ENCODE data around the gene PRPF40A. TPM values are rescaled to one million over a fixed set of nuclear protein-coding genes. Genes with fewer than 3 reads are reported as not detected.
A peak's percentile ranks its signal among the peaks of the same experiment; 100 is the strongest.
"Not testable (repeated sequence)": the region's sequence is repeated elsewhere in the genome, so short reads cannot be mapped to it uniquely, and the experiment has no call there.

PRPF40A gene
- 78.6 and 79.0 TPM in 2 replicates for total RNA-seq (2014; rRNA removed; shearing (Covaris generic))

DNA sequence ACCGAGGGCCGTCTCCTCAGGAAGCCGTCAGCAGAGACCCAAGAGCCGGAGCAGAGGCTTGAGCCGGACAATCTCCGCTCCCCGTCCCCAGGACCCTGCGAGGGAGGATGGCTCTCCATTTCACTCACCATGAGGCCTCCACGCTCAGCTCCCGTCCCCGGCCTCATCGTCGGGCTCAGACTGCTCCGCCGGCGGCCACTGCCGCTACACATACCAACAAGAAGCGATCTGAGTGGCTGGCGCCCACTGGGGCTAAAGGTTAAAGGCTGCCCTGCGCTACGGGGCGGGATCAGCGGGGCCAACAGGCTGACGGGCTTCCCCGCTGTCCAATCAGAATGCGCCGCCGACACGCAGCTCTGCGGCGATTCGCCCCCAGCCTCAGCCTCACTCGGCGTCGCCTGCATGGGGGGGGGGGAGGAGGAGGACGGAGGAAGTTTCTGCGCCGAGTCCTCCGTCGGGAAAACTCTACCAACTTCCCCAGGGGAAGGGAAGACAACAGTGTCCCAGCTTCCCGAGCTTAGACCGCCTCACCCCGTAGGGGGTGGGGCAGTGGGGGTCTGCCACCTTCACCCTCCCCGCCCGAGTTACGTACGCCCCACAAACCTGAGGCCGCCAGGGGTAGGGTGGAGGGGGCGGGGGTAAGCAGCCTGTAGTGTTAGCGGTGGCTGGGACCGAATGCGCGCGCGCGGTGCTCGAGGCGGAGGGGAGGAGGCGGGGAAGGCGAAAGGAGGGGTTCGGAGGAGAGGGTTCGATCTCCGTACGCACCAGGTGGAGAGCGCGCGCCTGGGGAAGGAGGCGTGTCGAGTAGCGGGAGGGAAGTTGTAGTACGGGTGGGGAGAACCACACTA is at the start of gene PRPF40A:
PRPF40A (minus strand) TSS at position 234 of the 848 bp plus-strand sequence; CDS start at position 212, 22 bp downstream.
- DNase-seq (ENCODE audit: low spot score), result peak; percentile 97

DNA sequence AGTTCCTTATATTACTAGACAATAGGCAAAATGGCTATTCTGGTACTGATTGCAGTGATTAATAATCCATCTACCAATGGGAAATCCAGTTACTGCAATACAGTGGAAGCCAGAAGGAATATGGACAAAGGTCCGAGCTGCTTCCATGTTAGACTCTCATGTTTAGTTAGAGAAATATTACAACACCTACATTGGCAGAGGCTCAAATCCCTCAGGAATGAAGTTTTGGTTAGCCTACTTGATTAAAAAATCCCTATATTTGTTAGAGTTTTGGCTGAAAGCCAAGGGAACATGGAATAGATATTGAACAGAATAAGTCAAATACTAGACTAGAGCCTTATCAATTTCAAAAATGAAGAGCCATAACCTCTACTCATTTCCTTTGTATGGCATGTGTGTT is 49.7 kb upstream of the PRPF40A start:
- peak; percentile 12 for DNase-seq (ENCODE audit: low spot score)

DNA sequence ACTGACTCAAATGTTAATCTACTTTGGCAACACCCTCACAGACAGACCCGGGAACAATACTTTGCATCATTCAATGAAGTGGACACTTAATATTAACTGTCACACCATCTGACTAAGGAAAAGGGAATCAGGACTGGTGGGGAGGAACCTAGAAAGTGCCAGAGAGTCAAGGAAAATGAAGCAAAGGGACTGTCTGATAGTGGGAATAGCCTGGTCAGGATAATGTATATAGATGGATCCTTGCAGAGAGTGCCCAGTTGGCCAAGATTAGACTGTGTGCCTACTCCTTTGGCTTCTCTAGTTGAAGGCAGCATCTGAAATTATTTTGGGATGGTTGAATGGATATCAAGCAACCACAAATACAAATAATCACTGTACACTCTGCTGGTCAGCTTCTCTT is 46.4 kb upstream of the PRPF40A start:
- no peak for DNase-seq (ENCODE audit: low spot score)

DNA sequence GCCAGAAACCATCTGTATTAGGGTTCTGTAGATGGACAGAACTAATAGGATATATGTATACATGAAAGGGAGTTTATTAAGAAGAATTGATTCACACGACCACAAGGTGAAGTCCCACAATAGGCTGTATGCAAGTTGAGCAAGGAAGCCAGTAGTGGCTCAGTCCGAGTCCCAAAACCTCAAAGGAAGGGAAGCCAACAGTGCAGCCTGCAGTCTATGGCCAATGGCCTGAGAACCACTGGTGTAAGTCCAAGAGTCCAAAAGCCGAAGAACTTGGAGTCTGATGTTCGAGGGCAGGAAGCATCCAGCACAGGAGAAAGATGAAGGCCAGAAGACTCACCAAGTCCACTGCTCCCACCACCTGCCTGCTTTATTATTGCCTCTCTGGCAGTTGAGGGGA is 45.9 kb upstream of the PRPF40A start:
- DNase-seq (ENCODE audit: low spot score), result not testable (repeated sequence)

DNA sequence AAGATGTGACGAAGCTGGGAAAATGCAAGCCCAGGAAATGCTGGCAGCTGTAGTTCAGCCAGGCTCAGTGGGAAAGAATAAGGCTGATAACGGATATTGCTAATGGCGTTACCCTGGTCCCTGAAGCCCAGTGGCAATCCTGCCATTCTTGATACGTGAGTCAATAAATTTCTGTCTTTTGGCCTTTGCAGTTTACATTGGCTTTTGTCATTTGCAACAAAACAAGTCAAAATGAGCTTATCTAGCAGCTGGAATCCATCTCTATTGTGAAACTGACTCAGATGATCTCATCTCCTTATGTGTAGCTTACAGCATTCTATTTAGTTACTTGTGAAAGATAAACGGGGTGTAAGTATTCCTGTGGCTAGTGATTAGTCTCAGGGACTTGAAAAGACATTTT is 44.9 kb upstream of the PRPF40A start:
- peak; percentile 26 for DNase-seq (ENCODE audit: low spot score)

DNA sequence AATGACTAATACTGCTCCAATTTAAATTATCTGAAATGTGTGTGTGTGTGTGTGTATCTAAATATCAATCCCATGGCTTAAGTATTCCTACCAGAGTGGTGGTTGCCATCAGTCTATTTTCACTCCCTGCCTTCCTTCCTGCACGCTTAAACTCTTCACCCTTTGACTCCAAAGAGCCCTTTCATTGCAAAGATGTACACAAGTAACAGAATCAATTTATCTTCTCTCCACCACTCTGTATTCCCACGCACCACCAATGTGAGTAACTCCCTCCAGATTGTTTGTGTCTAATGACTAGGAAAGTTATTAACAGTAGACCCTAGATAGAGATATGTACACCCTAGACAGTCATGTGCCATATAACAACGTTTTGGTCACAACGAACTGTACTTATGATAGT is 44.0 kb upstream of the PRPF40A start:
- no peak for DNase-seq (ENCODE audit: low spot score)

DNA sequence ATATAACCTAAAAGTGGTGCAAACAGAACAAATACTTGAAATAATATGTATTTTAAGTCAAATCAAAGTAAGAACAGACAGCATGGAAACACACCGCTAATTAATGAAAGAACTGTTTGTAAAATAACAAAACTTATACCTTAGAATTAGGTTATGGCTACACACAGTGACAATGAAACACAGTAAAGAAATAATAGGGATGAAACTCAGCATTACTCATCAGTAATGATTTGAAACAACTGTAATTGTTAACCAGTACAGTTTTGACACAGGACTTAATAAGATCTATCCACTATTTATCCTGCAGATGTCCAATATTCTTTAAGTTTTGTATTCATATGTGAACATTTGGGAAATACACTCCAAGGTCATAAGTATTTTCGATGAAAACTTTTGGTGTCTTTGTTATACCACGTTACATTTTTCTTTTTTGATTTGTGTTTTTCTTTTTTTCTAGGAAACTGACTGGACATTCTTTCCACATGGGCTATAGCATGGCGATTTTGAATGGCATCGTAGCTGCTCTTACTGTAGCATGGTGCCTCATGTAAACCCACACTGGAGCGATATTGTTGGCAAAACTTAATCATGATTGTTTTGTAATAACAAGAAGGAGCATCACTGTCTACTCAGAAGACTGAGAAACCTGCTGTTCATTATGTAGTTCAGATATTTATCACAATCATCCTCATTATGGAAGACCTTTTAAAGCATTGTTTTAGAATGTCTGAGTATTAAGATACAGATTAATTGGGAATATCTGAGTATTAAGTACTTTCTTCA is 42.2 kb upstream of the PRPF40A start:
- DNase-seq (ENCODE audit: low spot score), result no peak

DNA sequence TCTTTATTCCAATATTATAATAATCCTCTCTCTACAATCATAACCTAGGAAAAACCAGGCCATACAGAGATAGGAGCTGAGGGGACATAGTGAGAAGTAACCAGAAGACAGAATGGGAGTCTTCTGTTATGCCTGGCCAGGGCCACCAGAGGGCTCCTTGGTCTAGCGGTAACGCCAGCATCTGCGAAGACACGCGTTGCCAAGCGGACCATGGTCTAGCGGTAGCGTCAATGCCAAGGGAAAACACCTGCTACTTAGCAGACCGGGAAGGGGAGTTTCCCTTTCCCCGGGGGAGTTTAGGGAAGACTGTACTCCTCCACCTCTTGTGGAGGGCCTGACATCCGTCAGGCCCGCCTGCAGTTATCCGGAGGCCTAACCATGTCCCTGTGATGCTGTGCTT is 37.8 kb upstream of the PRPF40A start:
- DNase-seq (ENCODE audit: low spot score), result peak; percentile 6

DNA sequence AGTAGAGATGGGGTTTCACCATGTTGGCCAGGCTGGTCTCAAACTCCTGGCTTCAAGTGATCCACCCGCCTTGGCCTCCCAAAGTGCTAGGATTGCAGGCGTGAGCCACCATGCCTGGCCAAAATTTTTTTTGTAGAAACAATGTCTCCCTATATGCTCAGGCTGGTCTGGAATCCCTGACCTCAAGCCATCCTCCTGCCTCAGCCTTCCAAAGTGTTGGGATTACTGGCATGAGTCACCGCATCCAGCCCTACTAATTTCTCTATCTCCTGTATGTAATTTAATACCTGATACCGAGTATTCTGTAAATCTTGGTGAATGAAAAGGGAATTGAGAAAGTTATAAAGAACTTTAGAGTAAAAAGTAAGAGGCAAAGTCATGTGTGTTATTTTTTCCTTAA is 30.5 kb upstream of the PRPF40A start:
- DNase-seq (ENCODE audit: low spot score), result peak; percentile 18

DNA sequence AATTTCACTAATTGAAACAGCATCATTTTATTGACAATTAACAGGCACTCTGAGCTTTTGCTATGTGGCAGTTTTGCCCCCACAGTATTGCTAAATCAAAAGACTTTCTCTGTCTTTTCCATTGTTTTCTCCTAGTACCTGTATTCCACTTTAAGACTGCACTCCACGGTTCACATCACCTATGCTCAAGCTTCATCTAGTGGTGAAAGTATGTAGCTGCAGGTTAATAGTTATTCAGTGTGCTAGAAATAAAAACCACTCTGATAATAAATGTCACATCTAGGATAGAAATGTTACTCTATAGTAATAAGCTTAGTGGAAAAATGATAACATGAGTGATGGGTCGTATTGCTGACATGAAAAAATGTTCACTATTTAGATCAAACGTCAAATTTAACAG is 25.7 kb upstream of the PRPF40A start:
- DNase-seq (ENCODE audit: low spot score), result peak; percentile 11

DNA sequence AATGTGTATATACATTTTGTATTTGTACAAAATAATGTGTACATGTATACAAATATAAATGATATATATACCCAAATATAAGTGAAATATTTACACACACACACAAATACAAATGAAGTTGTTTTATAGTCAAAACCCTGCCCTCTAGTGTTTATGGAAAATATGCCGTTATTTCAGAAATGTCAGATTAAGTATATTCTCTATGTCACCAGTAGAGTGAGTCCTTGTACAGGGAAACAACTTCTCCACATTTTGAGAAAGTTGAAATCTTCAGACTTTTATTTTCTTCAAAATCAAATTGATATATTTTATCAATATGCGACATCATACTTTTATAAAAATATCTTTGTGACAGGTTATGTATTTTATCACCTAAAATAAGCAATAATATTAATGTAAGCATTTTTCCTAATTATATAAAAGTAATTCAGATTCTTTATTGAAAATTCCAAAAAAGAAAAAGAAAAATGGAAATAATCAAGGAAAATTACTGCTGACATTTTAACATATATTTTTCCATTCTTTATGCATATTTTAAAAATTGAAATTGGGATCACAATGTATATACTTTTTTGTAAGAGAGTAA is 23.6 kb upstream of the PRPF40A start:
- DNase-seq (ENCODE audit: low spot score), result peak; percentile 56

DNA sequence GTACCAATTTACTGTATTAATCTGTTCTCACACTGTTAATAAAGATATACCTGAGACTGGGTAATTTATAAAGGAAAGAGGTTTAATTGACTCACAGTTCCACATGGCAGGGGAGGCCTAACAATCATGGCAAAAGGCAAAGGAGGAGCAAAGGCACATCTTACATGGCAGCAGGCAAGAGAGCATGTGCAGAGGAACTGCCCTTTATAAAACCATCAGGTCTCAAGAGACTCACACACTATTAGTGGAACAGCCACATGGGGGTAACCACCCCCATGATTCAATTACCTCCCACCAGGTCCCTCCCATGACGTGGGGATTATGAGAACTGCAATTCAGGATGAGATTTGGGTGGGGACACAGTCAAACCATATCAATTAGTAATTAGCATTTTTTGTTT is 22.4 kb upstream of the PRPF40A start:
- not testable (repeated sequence) for DNase-seq (ENCODE audit: low spot score)

DNA sequence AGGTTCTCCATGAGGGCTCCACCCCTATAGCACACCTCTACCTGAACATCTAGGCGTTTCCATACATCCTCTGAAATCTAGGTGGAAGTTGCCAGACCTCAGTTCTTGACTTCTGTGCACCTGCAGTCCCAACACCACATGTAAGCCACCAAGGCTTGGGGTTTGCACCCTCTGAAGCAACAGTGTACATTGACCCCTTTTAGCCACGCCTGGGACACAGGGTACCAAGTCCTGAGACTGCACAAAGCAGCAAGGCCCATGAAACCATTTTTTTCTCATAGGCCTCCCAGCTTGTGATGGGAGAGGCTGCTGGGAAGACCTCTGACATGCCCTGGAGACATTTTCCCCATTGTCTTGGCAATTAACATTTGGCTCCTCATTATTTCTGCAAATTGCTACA is 21.2 kb upstream of the PRPF40A start:
- no peak for DNase-seq (ENCODE audit: low spot score)

DNA sequence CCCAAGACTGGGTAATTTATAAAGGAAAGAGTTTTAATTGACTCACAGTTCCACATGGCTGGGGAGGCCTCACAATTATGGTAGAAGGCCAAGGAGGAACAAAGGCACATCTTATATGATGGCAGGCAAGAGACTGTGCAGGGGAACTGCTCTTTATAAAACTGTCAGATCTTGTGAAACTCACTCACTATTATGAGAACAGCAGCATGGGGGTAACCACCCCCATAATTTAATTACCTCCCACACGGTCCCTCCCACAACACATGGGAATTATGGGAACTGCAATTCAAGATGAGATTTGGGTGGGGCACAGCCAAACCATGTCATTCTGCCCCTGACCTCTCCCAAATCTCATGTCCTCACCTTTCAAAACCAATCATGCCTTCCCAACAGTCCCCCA is 20.2 kb upstream of the PRPF40A start:
- DNase-seq (ENCODE audit: low spot score), result not testable (repeated sequence)

DNA sequence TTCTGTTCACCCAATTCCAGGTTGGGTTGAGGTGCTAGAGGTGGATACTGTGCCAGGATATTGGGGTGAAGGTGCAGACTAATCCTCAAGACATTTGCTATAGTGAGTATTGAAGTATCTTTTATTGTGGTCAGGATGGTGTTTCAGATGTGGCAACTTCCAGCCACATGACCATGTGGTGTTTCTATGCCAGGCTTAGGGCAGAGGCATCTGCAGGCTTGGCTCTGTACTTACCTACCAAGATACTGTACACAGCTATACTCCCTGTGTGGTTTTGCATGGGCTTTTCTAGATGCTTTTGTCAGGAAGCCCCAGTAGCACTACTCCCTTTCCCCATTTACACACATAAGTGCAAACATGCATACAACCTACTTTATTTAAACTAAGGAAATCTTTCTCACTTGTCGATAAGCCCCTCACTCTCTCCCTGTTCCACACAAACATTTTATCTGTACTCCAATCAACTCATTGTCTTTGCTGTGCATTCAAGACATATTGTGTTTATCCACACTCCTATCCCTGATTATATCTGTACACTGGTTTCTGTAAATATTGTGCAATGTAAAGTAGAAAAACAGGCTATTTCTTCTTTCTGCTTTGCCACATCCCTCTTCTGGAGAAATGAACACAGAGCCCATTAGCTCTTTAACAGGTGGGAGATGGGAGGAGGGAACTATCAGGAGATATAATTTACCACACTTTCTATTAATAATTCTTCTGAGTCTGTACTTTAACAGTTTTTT is 13.5 kb upstream of the PRPF40A start:
- peak; percentile 21 for DNase-seq (ENCODE audit: low spot score)

DNA sequence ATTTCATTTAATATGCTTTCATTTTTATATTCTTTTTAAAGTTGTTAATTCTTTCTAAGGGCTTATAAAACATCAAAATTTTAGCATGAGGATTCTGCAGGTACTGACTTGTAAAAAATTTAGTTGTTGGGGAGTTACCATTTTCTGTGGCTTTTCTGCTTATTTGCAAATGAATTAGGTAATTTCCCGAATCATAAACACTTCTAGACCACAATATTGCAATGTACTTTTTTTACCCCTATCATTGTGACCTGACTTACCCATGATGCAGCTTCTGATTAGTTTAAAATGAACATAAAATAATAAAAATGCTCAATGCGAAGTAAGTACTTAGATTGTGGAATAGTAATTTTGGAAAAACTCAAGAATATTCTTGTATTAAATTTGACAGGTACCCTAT is 12.6 kb upstream of the PRPF40A start:
- no peak for DNase-seq (ENCODE audit: low spot score)

DNA sequence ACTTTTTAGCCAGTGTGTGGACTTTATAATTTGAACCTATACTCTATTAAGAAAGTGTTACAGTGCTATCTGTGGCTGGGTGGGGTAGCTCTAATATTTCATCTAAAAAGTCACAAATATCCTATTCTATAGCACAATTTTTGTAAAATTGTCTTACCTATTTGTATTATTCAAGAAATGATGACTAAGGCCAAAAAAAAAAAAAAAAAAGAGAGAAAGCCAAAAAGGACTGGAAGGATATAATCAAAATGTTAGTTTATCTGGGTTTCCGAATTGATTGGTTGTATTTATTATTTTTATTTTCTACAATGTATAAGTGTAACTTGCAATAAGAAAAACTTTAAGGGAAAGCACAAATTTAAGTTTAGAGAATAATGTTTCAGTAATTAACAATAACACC is 6.7 kb upstream of the PRPF40A start:
- no peak for DNase-seq (ENCODE audit: low spot score)

DNA sequence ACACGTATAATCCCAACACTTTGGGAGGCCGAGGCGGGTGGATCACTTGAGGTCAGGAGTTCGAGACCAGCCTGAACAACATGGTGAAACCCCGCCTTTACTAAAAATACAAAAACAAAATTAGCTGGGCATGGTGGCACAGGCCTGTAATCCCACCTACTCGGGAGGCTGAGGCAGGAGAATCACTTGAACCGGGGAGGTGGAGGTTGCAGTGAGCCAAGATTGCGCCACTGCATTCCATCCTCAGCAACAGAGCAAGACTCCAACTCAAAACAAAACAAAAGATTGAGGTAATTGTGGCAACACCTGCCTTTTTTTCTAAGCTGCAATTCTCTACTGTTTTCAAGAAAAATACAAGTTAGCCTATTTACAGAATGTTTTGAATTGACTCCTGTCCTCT is 5.4 kb upstream of the PRPF40A start:
- DNase-seq (ENCODE audit: low spot score), result not testable (repeated sequence)

DNA sequence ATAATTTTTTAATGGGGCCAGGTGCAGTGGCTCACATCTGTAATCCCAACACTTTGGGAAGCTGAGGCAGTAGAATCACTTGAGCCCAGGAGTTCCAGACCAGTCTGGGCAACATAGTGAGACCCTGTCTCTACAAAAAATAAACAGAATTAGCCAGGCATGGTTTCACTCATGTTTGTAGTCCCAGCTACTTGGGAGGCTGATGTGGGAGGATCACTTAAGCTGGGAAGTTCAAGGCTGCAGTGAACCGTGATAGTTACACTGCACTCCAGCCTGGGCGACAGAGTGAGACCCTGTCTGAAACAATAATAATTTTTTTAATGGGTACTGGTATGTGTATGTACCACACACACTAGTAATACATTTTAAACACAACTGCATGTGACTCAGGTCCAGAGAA is 3.5 kb upstream of the PRPF40A start:
- no peak for DNase-seq (ENCODE audit: low spot score)

DNA sequence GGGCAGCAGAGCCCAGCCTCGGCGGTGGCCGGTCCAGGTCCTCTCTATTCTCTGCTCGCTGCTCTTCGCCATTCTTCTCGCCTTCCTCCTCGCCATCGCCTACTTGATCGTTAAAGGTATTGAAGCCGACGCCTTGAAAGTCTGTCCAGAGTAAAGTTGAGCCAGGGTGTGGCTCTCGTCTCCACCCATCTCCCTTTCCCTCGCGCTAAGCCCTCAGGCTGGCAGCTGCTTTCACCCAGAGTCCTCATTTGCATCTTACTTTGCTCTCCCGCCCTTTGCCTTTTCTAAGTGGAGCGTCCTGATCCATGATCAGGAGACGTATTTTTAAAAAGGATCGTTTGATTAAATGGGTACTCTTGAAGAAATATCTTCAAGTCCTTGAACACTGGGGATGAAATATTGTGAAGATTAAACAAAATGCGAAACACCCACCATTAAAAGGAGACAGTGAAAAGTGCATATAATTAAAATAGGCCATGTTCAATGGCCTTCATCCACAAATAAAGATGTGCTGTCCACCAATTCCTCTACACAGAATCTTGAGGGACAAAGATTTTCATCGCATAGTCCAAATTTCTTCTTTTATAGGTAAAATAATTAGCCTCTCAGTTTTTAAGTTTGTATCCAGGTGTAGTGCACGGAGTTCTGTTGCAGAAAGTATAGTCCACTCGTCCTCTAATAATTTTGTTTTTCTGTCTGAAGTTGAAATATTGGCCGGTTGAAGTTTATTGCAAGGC is 1.8 kb upstream of the PRPF40A start:
- DNase-seq (ENCODE audit: low spot score), result peak; percentile 64
